ENCODE data around the gene RAVER1. TPM values are rescaled to one million over a fixed set of nuclear protein-coding genes. Genes with fewer than 3 reads are reported as not detected.
"Not testable (repeated sequence)": the region's sequence is repeated elsewhere in the genome, so short reads cannot be mapped to it uniquely, and the experiment has no call there.

RAVER1 gene
- total and polyA plus RNA-seq, 10 donors = 4.8 to 45.1 (median 36.2) TPM

DNA sequence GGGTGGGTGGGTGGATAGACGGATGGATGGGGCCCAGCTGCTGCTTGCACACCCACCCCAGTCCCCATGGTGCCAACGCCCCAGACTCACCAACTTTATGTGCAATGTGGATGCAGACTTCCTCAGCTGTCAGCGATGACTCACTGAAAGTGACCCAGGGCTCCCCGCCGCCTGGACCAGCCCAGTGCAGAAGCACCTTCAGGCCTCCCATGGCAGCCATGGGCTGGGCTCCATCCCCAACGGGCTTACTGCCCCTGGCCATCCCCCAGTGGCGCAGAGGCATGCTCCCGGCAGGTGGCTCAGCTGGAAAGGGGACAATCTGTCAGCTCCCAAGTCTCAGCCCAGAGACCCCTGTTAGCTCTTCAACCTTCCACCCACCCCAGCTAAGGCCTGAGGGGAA is 44.8 kb upstream of the RAVER1 start:
- TF ChIP-seq, protein P1, sequence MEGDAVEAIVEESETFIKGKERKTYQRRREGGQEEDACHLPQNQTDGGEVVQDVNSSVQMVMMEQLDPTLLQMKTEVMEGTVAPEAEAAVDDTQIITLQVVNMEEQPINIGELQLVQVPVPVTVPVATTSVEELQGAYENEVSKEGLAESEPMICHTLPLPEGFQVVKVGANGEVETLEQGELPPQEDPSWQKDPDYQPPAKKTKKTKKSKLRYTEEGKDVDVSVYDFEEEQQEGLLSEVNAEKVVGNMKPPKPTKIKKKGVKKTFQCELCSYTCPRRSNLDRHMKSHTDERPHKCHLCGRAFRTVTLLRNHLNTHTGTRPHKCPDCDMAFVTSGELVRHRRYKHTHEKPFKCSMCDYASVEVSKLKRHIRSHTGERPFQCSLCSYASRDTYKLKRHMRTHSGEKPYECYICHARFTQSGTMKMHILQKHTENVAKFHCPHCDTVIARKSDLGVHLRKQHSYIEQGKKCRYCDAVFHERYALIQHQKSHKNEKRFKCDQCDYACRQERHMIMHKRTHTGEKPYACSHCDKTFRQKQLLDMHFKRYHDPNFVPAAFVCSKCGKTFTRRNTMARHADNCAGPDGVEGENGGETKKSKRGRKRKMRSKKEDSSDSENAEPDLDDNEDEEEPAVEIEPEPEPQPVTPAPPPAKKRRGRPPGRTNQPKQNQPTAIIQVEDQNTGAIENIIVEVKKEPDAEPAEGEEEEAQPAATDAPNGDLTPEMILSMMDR (IDR thresholded peaks at IDR 0.05 in 8 of 11, conservative IDR thresholded peaks at IDR 0.05 in 3 of 11) = no peak
- no peak for TF ChIP-seq POLR2AphosphoS5 (IDR thresholded peaks at IDR 0.05)
- no peak for TF ChIP-seq POLR2A (IDR thresholded peaks at IDR 0.05)
- no peak overlapping the region for H3K27ac ChIP-seq
- DNase-seq = no peak
- H3K27me3 ChIP-seq (replicated peaks in 1 of 7) = no peaks in the 10 kb centered on the region
- no peaks in the 10 kb centered on the region for H3K9me3 ChIP-seq
- H3K36me3 ChIP-seq = peaks cover 0 to 58% (median 22%) of the 10 kb centered on the region in 6 donors
- intact Hi-C loops (cut with DNase I; ENCODE audit: low total_unique reads) = no loop called here
- H3K4me1 ChIP-seq = peaks cover 10 to 76% (median 41%) of the 10 kb centered on the region in 6 donors
- H3K4me3 ChIP-seq = no peak overlapping the region
- WGBS, 5 donors = 79 to 96% (median 93%) methylated on average over 5 to 8 of the region's 8 CpGs

DNA sequence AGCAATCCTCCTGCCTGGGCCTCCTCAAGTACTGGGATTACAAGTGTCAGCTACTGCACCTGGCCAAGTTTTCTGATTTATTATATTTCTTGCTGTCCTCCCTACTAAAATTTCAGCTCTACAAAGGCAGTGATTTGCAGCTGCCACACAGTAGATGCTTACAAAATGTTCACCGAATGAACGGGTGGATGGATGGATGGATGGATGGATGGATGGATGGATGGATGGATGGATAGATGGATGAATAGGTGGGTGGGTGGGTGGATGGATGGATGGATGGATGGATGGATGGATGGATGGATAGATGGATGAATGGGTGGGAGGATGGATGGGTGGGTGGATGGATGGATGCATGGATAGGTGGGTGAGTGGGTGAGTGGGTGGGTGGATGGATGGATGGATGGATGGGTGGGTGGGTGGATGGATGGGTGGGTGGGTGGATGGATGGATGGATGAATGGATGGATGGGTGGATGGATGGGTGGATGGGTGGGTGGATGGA is 43.9 kb upstream of the RAVER1 start:
- H3K27ac ChIP-seq; H3K9me3 ChIP-seq; H3K4me3 ChIP-seq; DNase-seq; H3K27me3 ChIP-seq (replicated peaks in 1 of 7); intact Hi-C loops (cut with DNase I; ENCODE audit: low total_unique reads): not testable (repeated sequence)
- Histone ChIP-seq H3K4me1 (peaks cover 10 to 76% (median 41%) of the 10 kb centered on the region in 6 donors), H3K36me3 (peaks cover 0 to 68% (median 22%) of the 10 kb centered on the region in 6 donors)
- WGBS, 5 donors = 93 to 97% (median 95%) methylated on average over 2 of the region's 2 CpGs

DNA sequence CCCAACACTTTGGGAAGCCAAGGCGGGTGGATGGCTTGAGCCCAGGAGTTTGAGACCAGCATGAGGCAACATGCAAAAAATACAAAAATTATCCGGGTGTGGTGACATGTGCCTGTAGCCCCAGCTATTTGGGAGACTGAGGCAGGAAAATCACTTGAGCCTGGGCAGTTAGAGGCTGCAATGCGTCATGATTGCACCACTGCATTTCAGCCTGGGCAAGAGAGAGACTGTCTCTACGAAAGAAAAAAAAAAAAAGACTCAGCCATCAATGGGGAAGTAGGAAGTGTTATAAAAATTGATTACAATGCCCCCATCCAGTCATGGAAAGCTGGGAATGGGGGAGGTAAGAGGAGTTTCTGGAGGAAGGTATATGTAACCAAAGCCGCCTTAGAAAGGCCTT is 41.6 kb upstream of the RAVER1 start:
- H3K36me3 ChIP-seq = peaks cover 0 to 90% (median 40%) of the 10 kb centered on the region in 6 donors
- H3K4me3 ChIP-seq = no peak overlapping the region
- H3K27ac ChIP-seq = peak overlapping the region in 1 of 8 donors; percentile 18
- intact Hi-C loops (cut with DNase I; ENCODE audit: low total_unique reads) = no loop called here
- no peaks in the 10 kb centered on the region for H3K9me3 ChIP-seq
- 76 to 89% (median 81%) methylated on average over 5 of the region's 5 CpGs for WGBS, 5 donors
- no peak for TF ChIP-seq POLR2AphosphoS5 (IDR thresholded peaks at IDR 0.05)
- TF ChIP-seq, protein P1 (IDR thresholded peaks at IDR 0.05 in 8 of 11, conservative IDR thresholded peaks at IDR 0.05 in 3 of 11) = no peak
- TF ChIP-seq POLR2A (IDR thresholded peaks at IDR 0.05) = no peak
- peaks cover 10 to 63% (median 31%) of the 10 kb centered on the region in 6 donors for H3K4me1 ChIP-seq
- no peaks in the 10 kb centered on the region for H3K27me3 ChIP-seq (replicated peaks in 1 of 7)
- DNase-seq = no peak

DNA sequence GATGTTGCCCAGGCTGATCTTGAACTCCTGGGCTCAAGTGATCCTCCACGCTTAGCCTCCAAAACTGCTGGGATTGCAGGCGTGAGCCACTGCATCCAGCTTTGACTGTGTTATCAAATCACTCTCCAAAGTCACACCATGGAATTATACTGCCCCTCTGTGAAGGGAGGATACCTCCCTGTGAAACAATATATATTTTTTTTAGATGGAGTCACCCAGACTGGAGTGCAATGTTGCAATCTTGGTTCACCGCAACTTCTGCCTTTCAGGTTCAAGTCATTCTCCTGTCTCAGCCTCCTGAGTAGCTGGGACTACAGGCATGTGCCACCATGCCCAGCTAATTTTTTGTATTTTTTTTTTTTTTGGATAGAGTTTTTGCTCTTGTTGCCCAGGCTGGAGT is 39.4 kb upstream of the RAVER1 start:
- Histone ChIP-seq H3K36me3 (peaks cover 0 to 97% (median 54%) of the 10 kb centered on the region in 6 donors), H3K27me3 (replicated peaks in 1 of 7) (no peaks in the 10 kb centered on the region), H3K9me3 (no peaks in the 10 kb centered on the region), H3K27ac (peak overlapping the region in 7 of 8 donors; percentile 49 to 87 (median 73)), H3K4me3 (no peak overlapping the region), H3K4me1 (peaks cover 0 to 44% (median 16%) of the 10 kb centered on the region in 6 donors)
- no peak for DNase-seq
- TF ChIP-seq, protein P1 (IDR thresholded peaks at IDR 0.05 in 8 of 11, conservative IDR thresholded peaks at IDR 0.05 in 3 of 11) = no peak
- TF ChIP-seq POLR2A (IDR thresholded peaks at IDR 0.05) (no peak), POLR2AphosphoS5 (IDR thresholded peaks at IDR 0.05) (no peak)
- intact Hi-C loops (cut with DNase I; ENCODE audit: low total_unique reads) = no loop called here
- 68 to 85% (median 81%) methylated on average over 3 of the region's 3 CpGs for WGBS, 5 donors
